ENCODE measurements around the gene L2HGDH.

The L2HGDH gene

GRCh38 chr14:50340963-50341362, 28.9 kb upstream of the L2HGDH start:
- TF ChIP-seq SIN3A (IDR thresholded peaks at IDR 0.05; ENCODE audit: borderline replicate concordance, insufficient read depth, low read length): no peak
- TF ChIP-seq POLR2AphosphoS5 (IDR thresholded peaks at IDR 0.05; ENCODE audit: low read depth, low read length): no peak
- no peak for TF ChIP-seq TAF1 (IDR thresholded peaks at IDR 0.05; ENCODE audit: borderline replicate concordance, insufficient read depth, low read length)
- TF ChIP-seq FOXP2 (optimal IDR thresholded peaks at IDR 0.05; ENCODE audit: borderline replicate concordance, extremely low read depth, extremely low read length, insufficient read depth): no peak
- no peak for TF ChIP-seq REST (IDR thresholded peaks at IDR 0.05; ENCODE audit: insufficient read depth in 1 of 2, low read depth in 2 of 2, low read length in 2 of 2)

- TF ChIP-seq POLR2AphosphoS5 (IDR thresholded peaks at IDR 0.05; ENCODE audit: low read depth, low read length) (no peak), SIN3A (IDR thresholded peaks at IDR 0.05; ENCODE audit: borderline replicate concordance, insufficient read depth, low read length) (no peak), REST (IDR thresholded peaks at IDR 0.05; ENCODE audit: insufficient read depth in 1 of 2, low read depth in 2 of 2, low read length in 2 of 2) (no peak)
These were observed 28.0 kb upstream of the L2HGDH start for GRCh38 chr14:50340045-50340444.

GRCh38 chr14:50339178-50339804, 27.3 kb upstream of the L2HGDH start:
- TF ChIP-seq TAF1 (IDR thresholded peaks at IDR 0.05; ENCODE audit: borderline replicate concordance, insufficient read depth, low read length): no peak
- TF ChIP-seq FOXP2 (optimal IDR thresholded peaks at IDR 0.05; ENCODE audit: borderline replicate concordance, extremely low read depth, extremely low read length, insufficient read depth): no peak
- TF ChIP-seq SIN3A (IDR thresholded peaks at IDR 0.05; ENCODE audit: borderline replicate concordance, insufficient read depth, low read length): no peak
- TF ChIP-seq REST (IDR thresholded peaks at IDR 0.05; ENCODE audit: insufficient read depth in 1 of 2, low read depth in 2 of 2, low read length in 2 of 2): no peak
- TF ChIP-seq POLR2AphosphoS5 (IDR thresholded peaks at IDR 0.05; ENCODE audit: low read depth, low read length): no peak

- no peak for TF ChIP-seq REST (IDR thresholded peaks at IDR 0.05; ENCODE audit: insufficient read depth in 1 of 2, low read depth in 2 of 2, low read length in 2 of 2)
- TF ChIP-seq FOXP2 (optimal IDR thresholded peaks at IDR 0.05; ENCODE audit: borderline replicate concordance, extremely low read depth, extremely low read length, insufficient read depth): no peak
- TF ChIP-seq SIN3A (IDR thresholded peaks at IDR 0.05; ENCODE audit: borderline replicate concordance, insufficient read depth, low read length): no peak
- no peak for TF ChIP-seq TAF1 (IDR thresholded peaks at IDR 0.05; ENCODE audit: borderline replicate concordance, insufficient read depth, low read length)
- no peak for TF ChIP-seq POLR2AphosphoS5 (IDR thresholded peaks at IDR 0.05; ENCODE audit: low read depth, low read length)
These were observed 26.6 kb upstream of the L2HGDH start for GRCh38 chr14:50338587-50338986.
